Measurements from ENCODE around the gene SPPL3.

Gene SPPL3

GRCh38 chr12:120844768-120845449 lies 59.2 kb downstream of the SPPL3 start:
- ATAC-seq, result no peak; the same call in 2 of the 3 replicates
- TF ChIP-seq POU6F1 (CRISPR knock-in tag; IDR thresholded peaks at IDR 0.05; ENCODE audit: borderline replicate concordance, low read depth) (no peak), BACH2 (CRISPR knock-in tag; IDR thresholded peaks at IDR 0.05; ENCODE audit: borderline replicate concordance) (no peak), ZC3H10 (CRISPR knock-in tag; IDR thresholded peaks at IDR 0.05) (no peak), CSDC2 (CRISPR knock-in tag; IDR thresholded peaks at IDR 0.05) (no peak), ARNTL (CRISPR knock-in tag; IDR thresholded peaks at IDR 0.05; ENCODE audit: borderline replicate concordance, low read depth) (no peak), ZNF70 (CRISPR knock-in tag; IDR thresholded peaks at IDR 0.05) (no peak), ZFP3 (CRISPR knock-in tag; IDR thresholded peaks at IDR 0.05) (no peak), SNAI2 (CRISPR knock-in tag; IDR thresholded peaks at IDR 0.05) (no peak), ZNF8 (CRISPR knock-in tag; IDR thresholded peaks at IDR 0.05) (no peak), TOX (CRISPR knock-in tag; IDR thresholded peaks at IDR 0.05; ENCODE audit: borderline replicate concordance) (no peak), TCF4 (CRISPR knock-in tag; IDR thresholded peaks at IDR 0.05; ENCODE audit: borderline replicate concordance) (no peak), CSRNP3 (CRISPR knock-in tag; IDR thresholded peaks at IDR 0.05) (no peak), ZNF565 (CRISPR knock-in tag; conservative IDR thresholded peaks at IDR 0.05; ENCODE audit: low read depth) (no peak), TSHZ2 (CRISPR knock-in tag; IDR thresholded peaks at IDR 0.05) (no peak), CREB5 (CRISPR knock-in tag; IDR thresholded peaks at IDR 0.05; ENCODE audit: low read depth) (no peak), RARB (CRISPR knock-in tag; IDR thresholded peaks at IDR 0.05) (no peak), ISL1 (CRISPR knock-in tag; IDR thresholded peaks at IDR 0.05) (no peak), OSR1 (CRISPR knock-in tag; IDR thresholded peaks at IDR 0.05) (no peak), GLIS3 (CRISPR knock-in tag; IDR thresholded peaks at IDR 0.05) (no peak)

GRCh38 chr12:120844297-120844696 lies 59.9 kb downstream of the SPPL3 start:
- TF ChIP-seq BACH2 (CRISPR knock-in tag; IDR thresholded peaks at IDR 0.05; ENCODE audit: borderline replicate concordance), result no peak
- no peak for TF ChIP-seq ISL1 (CRISPR knock-in tag; IDR thresholded peaks at IDR 0.05)
- no peak for TF ChIP-seq CREB5 (CRISPR knock-in tag; IDR thresholded peaks at IDR 0.05; ENCODE audit: low read depth)
- ATAC-seq, result no peak

GRCh38 chr12:120843472-120843871 lies 60.7 kb downstream of the SPPL3 start:
- ATAC-seq, result no peak
- TF ChIP-seq ARNTL (CRISPR knock-in tag; IDR thresholded peaks at IDR 0.05; ENCODE audit: borderline replicate concordance, low read depth) (no peak), PATZ1 (CRISPR knock-in tag; IDR thresholded peaks at IDR 0.05; ENCODE audit: borderline replicate concordance) (no peak), ZFP3 (CRISPR knock-in tag; IDR thresholded peaks at IDR 0.05) (no peak), POU6F1 (CRISPR knock-in tag; IDR thresholded peaks at IDR 0.05; ENCODE audit: borderline replicate concordance, low read depth) (no peak), ZFP30 (CRISPR knock-in tag; IDR thresholded peaks at IDR 0.05) (no peak), CREB5 (CRISPR knock-in tag; IDR thresholded peaks at IDR 0.05; ENCODE audit: low read depth) (no peak), TCF4 (CRISPR knock-in tag; IDR thresholded peaks at IDR 0.05; ENCODE audit: borderline replicate concordance) (no peak)

All from SK-N-SH treated with all-trans-retinoic acid at 6 μM for 48 hours (cell line).